Stimulated activated CD4-positive, alpha-beta T cell treated with anti-CD3 and anti-CD28 coated beads, Interleukin-15, amount 100 ng/mL, for 48 hours (primary cell): ENCODE results near the gene RTKN.
A peak's percentile ranks its signal among the peaks of the same experiment; 100 is the strongest.
"Not testable (repeated sequence)": the region's sequence is repeated elsewhere in the genome, so short reads cannot be mapped to it uniquely, and the experiment has no call there.

ENCODE experiments used
- DNase-seq, 2 donors: peaks; one replicate each; pipeline ENCODE4 v3.0.0-alpha.2; 2020; ENCODE audit warnings: low read depth in 2 of 2

RTKN gene

DNA sequence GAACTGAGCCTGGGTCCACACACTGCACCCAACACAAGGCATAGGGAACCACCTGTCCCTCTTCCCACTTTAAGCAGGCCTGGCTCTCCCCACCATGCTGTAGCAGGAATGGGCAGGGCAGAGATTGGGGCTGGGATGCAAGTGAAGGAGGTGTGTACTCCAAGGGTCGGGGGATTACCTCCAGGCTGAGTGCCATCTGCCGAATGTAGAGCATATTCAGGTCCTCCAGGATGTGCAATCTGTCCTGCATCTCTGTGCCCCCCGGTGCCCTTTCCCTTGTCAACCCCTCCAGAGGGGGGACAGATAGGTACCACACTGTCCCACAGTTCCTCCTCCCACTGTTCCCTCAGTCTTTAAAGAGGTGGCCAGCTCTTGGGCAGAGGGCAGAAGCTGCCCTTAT is 2.4 kb downstream of the RTKN start:
- DNase-seq: no peak

DNA sequence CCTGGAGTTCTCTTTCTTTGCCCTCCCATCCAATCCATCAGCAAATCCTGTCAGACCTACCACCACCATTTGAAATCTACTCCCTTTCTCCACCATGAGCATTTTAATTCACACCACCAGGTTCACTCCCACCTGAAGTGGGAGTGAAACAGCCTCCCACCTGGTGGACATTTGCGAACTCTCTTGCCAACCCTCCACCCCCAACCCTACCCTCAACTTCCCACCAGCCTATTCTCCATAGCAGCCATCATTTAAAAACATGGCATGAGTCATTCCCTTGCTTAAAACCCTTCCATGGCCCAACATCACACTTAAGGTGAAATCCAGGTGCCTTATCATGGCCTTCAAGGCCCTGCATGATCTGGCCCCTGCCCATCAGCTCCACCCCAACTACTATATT is 3.5 kb downstream of the RTKN start:
- DNase-seq: no peak

DNA sequence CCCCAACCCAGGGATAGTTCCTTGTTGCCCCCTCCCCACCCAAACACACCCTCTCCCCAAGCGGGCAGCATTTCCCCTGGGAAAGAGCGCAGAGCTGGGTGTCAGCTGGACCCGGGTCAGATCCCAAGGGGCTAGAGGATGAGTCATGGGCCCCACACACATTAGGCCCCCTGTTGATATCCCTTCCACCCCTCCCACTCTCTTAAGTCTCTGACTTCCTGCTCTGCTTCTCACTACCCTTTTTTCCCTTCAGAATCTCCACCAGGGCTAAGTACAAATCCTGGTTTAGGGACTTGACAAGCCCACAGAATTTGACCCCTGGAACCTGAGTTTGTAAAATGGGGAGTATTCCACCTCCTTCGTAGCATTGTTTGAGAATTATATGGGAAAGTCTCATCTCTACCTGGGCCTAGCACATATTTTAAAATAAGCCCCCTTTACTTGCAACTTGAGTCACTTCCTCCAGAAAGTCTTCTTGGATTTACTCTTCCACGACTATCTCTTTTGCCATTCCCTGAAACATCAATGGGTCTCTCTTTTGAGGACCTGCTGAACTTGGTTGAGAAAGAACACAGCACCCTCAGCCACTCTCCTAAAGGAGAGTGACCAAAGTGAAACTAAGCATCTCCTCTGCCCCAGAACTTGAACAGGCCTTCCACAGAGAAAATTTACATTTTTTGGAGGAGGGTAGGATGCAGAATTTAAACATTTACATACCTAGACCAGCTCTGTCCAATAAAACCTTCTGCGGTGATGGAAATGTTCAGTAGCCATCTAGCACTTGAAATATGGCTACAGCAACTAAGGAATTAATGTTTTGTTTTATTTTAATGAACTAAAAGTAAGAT is 4.7 kb downstream of the RTKN start:
- no peak for DNase-seq

DNA sequence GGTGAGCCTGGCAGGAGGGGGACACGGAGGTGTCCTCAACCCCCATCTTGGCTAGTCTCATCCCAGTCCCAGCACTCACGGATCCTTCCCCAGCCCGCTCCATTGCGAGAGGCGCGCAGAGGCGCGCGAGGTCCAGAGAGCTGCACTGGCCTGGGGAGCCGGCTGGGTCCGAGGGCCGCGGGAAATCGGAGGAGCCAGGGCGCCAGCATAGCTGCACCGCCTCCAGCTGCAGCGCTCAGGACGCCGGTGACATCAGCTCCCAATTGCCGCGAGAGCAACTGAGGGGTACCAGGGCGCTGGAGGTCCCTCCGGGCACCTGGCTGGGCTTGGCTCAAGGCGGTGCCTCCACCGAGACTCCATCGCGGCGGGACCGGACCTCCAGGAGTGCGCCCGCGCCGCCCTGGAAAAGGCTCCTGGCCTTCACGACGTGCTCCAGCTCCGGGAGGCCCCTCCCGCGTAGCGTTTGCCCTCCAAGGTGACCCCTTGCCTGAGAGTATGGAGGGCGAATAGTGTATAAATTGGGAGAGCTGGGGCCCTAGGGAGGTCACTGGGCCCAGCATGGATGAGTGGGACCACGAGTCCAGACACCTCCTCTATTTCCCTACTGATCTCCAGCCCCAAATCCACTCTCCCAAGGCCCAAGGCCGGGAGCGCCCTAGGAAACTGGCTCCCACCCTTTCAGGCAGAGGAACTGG is 5.5 kb downstream of the RTKN start:
- DNase-seq: no peak

DNA sequence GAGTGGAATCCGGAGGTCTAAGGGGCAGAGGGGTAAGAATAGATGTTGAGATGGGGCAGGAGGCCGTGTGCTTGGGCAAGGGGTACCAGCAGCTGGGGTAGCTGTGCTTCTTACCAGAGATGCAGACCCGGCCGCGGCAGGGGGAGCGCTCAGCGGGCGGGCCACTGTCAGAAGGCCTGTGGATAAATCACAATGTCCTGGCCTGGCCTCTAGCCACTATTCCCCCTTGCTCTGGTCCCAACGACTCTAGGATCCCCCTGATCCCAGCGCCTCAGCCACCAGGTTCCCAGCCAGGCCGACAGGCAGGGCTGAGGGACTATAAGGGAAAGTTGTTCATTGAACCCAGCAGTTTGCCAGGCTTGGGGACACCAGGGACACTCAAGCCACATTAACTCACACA is 11.2 kb downstream of the RTKN start:
- DNase-seq: no peak

DNA sequence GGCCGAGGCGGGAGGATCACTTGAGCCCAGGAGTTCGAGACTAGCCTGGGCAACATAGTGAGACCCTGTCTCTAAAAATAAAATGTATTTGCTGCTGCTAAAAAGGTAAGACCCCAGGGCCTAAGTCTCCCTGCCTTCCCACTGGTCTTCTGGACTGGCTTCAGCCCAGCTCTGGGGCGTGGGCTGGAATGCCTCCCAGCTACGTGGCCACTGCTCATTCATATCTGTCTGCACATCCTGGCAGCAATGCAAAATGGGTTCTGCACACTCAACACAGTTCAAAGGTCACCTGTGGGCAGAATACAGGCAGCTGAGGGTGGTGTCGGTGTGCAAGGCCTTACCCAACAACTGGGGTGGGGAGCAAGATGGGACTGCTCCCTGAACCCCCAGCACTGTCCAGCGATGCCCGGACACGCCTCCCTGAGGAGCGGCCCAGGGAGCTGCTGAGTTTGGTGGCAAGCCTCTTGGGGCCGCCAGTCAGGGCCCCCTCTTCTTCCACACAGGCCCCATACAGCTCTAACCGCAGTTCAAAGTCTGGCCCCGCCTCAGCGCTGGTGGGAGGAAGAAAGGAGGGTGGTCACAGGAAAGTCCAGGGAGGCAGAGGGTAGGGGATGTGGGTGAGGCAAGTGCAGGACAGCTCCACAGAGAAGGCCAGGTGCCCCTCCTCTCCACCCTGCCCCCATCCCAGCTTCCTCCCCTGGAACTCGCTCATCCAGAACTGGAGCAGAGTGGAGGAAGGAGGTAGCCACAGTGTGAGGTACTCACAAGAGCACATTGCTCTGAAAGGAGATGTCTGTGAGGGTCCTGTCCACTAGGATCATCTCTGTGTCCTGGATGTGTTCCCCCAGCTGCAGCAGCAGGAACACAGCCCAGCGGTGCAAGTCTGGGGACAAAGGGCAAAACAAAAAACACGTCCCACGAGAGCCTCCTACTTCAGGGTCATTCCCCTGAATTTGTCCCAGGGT is 12.0 kb downstream of the RTKN start:
- no peak for DNase-seq

DNA sequence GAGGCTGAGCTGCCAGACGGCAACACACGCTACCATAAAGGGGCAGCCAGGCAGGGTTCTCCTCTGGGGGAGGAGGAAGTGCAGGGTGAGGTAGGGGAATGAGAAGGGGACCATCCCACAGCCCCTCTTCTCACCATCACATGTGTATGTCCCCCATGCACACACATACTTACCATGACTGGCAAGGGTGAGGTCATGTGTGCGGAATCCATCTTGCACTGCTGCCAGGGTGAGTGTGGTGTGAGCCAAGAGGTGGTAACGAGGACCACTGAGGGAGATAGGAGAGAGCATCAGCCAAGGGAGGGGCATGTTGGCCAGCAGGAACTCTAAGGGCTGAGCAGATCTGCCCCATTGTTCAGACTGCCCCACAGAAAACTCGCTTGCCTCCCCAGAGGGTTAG is 13.1 kb downstream of the RTKN start:
- DNase-seq: no peak

DNA sequence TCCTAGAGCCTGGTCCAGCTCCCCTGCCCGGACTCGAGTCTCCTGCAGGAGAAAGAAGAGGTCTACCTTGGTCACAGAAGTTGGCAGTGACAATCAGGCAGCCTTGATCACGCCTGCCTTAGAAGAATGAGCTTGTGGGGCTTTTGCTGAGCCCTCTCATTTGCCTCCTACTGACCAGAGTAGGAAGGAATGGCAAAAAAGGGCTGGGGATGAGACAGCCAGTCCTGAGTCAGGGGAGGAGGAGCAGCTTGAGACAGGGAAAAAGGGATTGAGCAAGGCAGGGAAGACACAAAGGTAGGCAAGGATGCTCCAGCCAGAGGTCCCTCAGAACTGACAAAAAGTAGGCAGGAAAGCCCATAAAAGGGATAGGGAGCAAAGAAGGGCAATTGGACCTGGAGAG is 14.2 kb downstream of the RTKN start:
- no peak for DNase-seq

DNA sequence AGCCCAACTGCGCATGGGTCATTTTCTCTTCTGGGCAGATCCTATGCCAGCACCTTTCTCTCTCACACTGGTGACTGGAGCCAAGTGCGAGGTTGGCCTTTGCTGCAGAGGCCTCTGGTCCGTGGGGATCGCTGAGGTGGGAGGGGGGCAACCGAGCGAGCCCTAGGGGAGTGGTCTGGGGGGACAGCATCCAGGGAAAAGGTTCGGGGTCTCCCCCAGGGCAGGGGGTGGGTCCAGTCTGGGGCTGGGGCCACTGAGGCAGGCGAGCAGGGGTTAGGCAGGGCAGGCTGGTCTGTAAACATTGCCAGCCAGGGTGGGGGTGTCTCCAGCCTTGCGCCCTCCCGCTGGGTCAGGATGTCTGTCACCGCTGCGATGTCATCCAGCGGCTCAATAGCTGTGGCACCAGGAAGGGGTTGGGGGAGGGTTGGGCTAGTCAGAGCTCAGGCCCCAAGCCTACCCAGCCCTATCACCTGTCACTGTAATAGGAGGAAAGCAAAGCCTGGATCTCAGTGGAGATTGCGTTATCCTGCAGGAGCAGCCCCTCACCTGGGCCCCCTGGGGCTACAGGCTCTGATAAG is 15.5 kb downstream of the RTKN start:
- no peak for DNase-seq

DNA sequence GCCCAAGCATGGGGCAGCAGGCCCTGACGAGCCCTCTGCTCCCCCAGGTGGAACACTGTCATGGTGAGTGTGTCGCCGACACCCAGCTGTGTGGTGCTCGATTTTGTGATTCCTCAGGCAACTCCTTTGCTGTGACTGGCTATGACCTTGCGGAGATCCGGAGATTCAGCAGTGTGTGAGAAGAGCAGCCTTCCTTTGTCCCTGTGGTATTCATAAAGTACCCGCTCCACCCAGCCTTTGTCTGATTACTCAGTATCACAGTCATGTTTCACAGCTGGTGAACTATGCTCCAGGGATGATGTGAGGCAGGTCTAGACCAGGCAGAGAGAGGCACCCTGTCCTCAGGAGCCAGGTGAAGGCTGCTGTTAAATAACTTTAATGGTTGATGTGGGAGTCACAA is 16.2 kb downstream of the RTKN start:
- DNase-seq: no peak

DNA sequence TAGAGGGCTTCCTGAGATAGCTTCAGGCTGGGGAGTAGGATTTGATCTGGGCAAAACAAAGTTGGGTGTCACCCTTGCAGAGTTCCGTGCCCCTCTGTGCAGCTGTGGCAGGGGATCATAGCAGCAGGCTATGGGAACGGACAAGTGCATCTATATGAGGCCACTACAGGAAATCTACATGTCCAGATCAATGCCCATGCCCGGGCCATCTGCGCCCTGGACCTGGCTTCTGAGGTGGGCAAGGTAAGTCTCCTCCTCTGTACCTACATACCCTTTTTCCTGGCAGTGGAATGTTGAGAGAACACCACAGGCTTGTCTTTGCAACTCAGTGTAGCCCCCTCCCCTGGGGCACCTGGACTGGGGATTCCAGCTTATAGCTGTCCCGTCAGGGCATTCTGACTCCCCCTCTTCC is 16.7 kb downstream of the RTKN start:
- DNase-seq: no peak

DNA sequence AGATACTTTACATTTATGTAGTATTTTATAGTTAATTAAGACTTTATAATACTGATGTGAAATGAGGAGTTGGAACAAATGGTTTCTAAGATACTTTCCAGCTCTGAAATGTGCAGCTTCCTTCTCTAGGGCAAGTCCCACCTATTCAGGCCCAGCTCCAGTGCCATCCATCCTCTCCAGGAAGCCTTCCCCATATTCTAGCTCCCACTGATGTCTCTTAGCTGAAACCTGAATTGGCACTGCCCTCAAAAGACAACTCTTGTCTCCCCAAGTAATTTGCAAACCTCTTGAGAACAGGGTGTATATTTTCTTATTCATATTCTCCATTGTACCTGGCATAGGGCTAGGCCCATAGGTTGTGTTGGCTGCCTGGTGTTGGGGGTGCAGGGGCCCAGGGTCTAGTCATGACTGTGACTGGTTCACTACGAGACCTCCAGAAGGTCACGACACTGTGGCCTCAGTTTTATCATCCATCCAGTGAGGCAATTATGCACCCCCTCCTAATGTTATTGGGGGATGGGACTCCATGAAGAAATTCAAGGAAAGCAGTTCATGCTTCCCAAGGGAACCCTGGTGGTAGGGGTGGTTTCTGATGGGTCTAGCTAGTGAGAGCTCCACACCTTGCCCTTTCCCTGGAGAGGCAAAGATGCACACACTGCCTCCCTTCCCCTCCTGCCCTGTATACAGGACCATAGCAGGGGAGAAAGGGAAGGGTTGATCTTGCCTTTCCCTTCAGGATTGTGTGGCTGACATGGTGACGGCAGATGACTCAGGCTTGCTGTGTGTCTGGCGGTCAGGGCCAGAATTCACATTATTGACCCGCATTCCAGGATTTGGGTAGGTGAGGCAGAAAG is 17.4 kb downstream of the RTKN start:
- DNase-seq: no peak

DNA sequence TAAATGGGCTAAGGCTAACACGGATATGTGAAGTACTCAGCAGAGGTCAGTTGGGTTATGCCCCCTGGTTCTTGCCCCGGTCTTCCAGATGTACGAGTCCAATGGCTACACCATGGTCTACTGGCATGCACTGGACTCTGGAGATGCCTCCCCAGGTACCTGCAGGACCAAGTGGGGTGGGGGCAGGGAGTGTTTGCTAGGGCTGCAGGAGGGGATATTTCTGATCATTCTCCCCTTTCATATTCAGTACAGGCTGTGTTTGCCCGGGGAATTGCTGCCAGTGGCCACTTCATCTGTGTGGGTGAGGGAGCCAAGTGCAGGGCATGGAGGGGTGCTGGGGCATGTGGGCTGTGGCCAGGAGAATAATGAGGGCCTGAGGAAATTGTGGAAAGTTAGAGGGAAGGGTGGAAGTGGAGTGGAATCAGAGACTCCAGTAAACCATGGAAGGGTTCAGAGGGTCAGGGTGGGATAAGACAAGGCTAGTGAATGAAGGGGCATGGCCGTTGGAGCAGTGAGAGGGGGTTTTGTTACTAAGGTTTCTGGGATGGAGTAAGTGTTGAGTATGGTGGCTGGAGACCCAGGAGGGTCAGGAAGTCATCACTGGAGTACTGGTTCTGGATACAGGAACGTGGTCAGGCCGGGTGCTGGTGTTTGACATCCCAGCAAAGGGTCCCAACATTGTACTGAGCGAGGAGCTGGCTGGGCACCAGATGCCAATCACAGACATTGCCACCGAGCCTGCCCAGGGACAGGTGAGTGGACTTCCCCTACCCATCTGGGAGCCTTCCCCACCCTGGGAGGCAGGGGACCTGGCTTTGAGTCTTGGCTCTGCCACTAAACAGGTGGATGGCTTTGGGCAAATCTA is 18.3 kb downstream of the RTKN start:
- DNase-seq: no peak

DNA sequence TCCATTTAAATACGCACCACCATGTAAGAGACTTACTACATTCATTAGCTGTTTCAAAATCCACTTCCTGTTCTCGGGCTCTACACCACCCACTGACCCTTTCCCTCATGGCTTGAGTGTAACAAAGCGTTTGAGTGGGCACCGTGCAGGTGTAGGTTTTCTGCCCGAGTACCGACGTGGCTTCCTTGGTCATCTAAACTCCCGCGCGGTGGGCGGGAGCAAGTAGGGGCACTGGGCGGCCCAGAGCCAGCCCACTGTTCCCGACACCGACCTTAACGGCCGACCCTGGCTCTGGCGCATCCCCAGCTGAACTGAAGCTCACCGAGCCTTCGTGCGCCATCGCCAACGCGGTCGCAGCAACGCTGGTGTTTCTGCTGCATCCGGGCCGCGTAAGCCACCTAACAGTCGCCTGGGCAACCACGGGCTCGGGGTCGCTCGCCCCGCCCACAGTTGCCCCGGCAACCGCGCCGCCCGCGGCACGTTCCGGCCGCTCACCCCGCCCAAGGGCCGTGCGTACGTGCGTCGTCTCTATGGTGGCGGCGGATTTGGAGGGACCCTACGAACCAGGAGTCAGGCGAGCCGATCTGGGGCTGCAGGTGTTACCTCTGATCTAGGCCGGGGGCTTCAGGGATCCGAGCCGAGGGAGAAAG is 20.4 kb downstream of the RTKN start, which contains the start of the genes C2orf81 and WDR54:
Gene C2orf81, minus strand, starts transcription at position 399 of the 650 bp plus-strand sequence. Its CDS starts 59 bp downstream, at position 340.
Gene WDR54, plus strand, starts transcription at position 510 of the 650 bp plus-strand sequence. CDS start 424 bp downstream, outside the sequence.
- peak; percentile 89 to 95 for DNase-seq

DNA sequence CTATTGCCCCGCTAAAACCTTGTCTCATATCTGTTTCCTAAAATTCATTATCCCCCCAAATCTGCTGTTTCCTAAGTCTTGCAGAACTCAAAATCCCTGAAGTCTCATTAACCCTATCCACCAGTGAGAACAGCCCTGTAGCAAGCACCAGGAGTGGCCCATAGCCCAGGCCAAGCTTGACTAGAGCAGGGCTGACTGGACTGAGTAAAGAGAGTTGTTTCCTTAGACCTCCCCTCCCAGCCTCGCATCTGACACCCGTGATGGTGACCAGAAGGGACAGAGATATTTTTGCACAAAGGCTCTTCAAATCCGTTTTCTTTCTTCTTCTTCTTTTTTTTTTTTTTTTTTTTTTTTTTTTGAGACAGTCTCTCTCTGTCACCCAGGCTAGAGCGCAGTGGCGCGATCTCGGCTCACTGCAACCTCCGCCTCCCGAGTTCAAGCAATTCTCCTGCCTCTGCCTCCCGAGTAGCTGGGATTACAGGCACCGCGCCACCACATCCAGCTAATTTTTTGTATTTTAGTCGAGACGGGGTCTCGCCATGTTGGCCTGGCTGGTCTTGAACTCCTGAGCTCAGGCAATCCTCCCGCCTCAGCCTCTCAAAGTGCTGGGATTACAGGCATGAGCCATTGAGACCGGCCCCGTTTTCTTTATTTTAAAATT is 21.2 kb downstream of the RTKN start:
- not testable (repeated sequence) for DNase-seq

DNA sequence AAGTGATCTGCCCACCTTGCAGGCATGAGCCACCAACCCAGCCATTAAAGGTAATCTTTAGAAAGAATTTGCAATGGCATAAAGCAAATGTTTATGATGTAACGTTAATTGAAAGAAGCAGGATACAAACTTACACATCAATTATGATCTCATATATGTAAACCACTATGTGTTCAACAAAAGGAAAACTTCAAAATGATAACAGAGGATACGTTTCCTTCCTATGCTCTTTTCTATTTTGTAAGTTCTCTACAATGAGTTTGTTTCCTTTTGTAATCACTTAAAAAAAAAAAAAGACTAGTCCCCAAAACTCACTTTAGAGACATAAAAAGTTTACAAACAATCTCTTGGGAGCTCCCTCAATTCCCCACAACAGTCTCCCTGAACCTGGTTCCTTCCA is 21.7 kb downstream of the RTKN start:
- no peak for DNase-seq

DNA sequence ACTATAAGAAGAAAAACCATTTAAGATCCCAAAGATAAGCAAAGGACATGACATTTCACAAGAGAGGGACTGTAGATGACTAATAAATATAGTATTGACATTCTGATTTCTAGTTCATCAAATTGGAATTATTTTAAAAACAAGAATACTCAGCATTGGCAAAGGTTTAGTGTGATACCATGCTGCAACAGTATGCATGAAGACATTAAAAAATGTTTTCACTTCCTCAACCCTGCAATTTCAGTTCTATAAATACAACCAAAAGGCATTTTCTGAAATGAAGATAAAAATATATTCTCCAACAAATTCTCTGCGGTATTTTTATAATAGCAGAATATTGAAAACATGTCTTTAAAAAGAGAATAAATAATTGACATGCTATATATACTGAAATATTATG is 22.4 kb downstream of the RTKN start:
- DNase-seq: no peak

DNA sequence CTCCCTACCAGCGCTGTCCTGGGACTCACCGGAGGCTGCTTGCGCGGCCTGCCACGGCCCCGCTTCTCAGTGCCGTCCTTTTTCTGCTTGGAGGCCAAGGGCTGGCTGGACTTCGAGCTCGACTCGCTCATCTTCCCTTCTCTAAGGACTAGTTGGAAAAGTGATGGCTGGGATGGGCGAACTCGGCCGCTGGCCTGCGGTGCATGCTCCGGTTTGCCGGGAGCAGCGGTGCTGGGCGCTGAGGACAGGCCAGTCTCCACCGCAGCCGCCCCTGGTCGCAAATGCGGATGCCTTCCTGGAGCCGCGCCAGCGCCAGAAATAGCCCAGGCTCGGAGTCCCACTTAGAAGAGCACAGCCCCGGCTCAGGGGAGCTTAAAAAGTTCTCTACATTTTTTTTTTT is 23.4 kb downstream of the RTKN start:
- DNase-seq: no peak

DNA sequence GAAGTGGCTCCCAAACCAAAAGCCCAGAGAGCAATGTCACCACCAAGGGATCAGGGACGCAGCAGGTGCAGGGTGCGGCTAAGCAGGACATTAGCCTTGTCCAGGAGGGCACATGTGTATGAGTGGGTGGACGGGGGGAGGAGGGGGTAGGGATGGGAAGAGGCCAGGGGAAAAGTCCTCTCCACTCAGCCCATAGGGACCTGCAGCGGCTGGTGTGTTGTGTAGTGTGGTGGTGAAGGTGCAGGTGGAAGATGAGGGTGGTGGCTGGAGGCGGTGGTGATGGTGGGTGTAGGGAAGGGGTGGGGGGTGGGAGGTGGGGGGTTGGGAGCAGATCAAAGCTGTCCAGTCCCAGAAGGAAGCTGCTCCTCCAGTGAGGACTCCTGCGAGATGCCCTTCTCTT is 24.0 kb downstream of the RTKN start:
- DNase-seq: no peak
